Thymus (tissue), 11 donors: ENCODE results near the gene TNFSF10. TPM values are rescaled to one million over a fixed set of nuclear protein-coding genes. Genes with fewer than 3 reads are reported as not detected.

Experiments used
- DNase-seq, 9 donors: peaks; one replicate each; pipeline ENCODE4 v3.0.0-alpha.2; 2013; ENCODE audit warnings: low spot score in 9 of 9, low read depth in 6 of 9, missing footprints in 1 of 9
- H3K27ac ChIP-seq, 2 donors: one replicate each; pipeline ENCODE4 v1.5.1; 2013; ENCODE audit warnings: control low read depth in 1 of 2, low read depth in 1 of 2, low read length in 1 of 2, mild to moderate bottlenecking in 1 of 2, moderate library complexity in 1 of 2
- H3K27me3 ChIP-seq, 2 donors: one replicate each; pipeline ENCODE4 v1.5.1; 2013; ENCODE audit warnings: low read length in 1 of 2; ENCODE audit not compliant: control insufficient read depth in 2 of 2, insufficient read depth in 1 of 2
- H3K36me3 ChIP-seq, 2 donors: one replicate each; pipeline ENCODE4 v1.5.1; 2013; ENCODE audit warnings: low read length in 1 of 2, mild to moderate bottlenecking in 1 of 2, moderate library complexity in 1 of 2; ENCODE audit not compliant: control insufficient read depth in 2 of 2, insufficient read depth in 2 of 2
- H3K4me1 ChIP-seq, 2 donors: one replicate each; pipeline ENCODE4 v1.5.1; 2013; ENCODE audit warnings: low read length in 2 of 2; ENCODE audit not compliant: control insufficient read depth in 2 of 2, insufficient read depth in 2 of 2
- H3K4me3 ChIP-seq, 2 donors: one replicate each; pipeline ENCODE4 v1.5.1; 2013; ENCODE audit warnings: low read length in 2 of 2, control low read depth in 1 of 2, mild to moderate bottlenecking in 1 of 2
- H3K9me3 ChIP-seq, 2 donors: one replicate each; pipeline ENCODE4 v1.5.1; 2013; ENCODE audit warnings: low read length in 1 of 2, mild to moderate bottlenecking in 1 of 2; ENCODE audit not compliant: control insufficient read depth in 2 of 2, insufficient read depth in 1 of 2
- WGBS: extraction: QIAGEN DNeasy Blood & Tissue Kit; methylation state at CpG from one replicate; pipeline ENCODE4 v1.1.7; 2013; 5-methylcytosine and 5-hydroxymethylcytosine counted together
- polyA plus RNA-seq: library from polyadenylated mRNA; stranded (reverse); fragments of 200-250 nt; gene quantifications from one replicate; pipeline ENCODE4 v1.2.3, GENCODE V29; 2013
- total RNA-seq: library from RNA; stranded (reverse); fragments of 120-200 nt; gene quantifications from one replicate; pipeline ENCODE4 v1.2.4, GENCODE V29; 2013
- donor health status: healthy.

The TNFSF10 gene
- total and polyA plus RNA-seq, 2 donors: 36.9 to 38.4 TPM

- no peak for DNase-seq
- Histone ChIP-seq H3K4me3 (no peak overlapping the region), H3K36me3 (no peaks in the 10 kb centered on the region), H3K27ac (peak overlapping the region; percentile 0 to 20), H3K9me3 (no peaks in the 10 kb centered on the region), H3K27me3 (no peaks in the 10 kb centered on the region), H3K4me1 (peaks cover 0 to 9% of the 10 kb centered on the region in 2 donors)
Observed at GRCh38 chr3:172546628-172547214, 23.5 kb upstream of the TNFSF10 start.

- peak overlapping the region; percentile 0 to 20 for H3K27ac ChIP-seq
- DNase-seq: no peak
- whole genome bisulfite sequencing: 91% methylated on average over 3 of the region's 3 CpGs
Observed at GRCh38 chr3:172546105-172546504, 22.9 kb upstream of the TNFSF10 start.

GRCh38 chr3:172544404-172544803 is 21.2 kb upstream of the TNFSF10 start:
- Histone ChIP-seq H3K36me3 (no peaks in the 10 kb centered on the region), H3K27ac (no peak overlapping the region), H3K4me1 (peaks cover 0 to 4% of the 10 kb centered on the region in 2 donors), H3K9me3 (no peaks in the 10 kb centered on the region), H3K4me3 (no peak overlapping the region), H3K27me3 (no peaks in the 10 kb centered on the region)
- DNase-seq: no peak
- 98% methylated on average over 2 of the region's 2 CpGs for WGBS

More at GRCh38 chr3:172546105-172546504, 22.9 kb upstream of the TNFSF10 start:
- H3K36me3 ChIP-seq: no peaks in the 10 kb centered on the region
- no peaks in the 10 kb centered on the region for H3K9me3 ChIP-seq
- H3K4me3 ChIP-seq: no peak overlapping the region
- no peaks in the 10 kb centered on the region for H3K27me3 ChIP-seq
- H3K4me1 ChIP-seq: peaks cover 0 to 9% of the 10 kb centered on the region in 2 donors

- Histone ChIP-seq H3K4me1 (peaks cover 0 to 4% of the 10 kb centered on the region in 2 donors), H3K36me3 (no peaks in the 10 kb centered on the region), H3K9me3 (no peaks in the 10 kb centered on the region), H3K27ac (no peak overlapping the region), H3K4me3 (no peak overlapping the region), H3K27me3 (no peaks in the 10 kb centered on the region)
- DNase-seq: no peak
- 96% methylated on average over 2 of the region's 2 CpGs for WGBS
Observed at GRCh38 chr3:172543884-172544283, 20.7 kb upstream of the TNFSF10 start.

- Histone ChIP-seq H3K4me3 (no peak overlapping the region), H3K36me3 (no peaks in the 10 kb centered on the region), H3K27ac (no peak overlapping the region), H3K27me3 (no peaks in the 10 kb centered on the region), H3K9me3 (no peaks in the 10 kb centered on the region), H3K4me1 (peaks cover 0 to 4% of the 10 kb centered on the region in 2 donors)
- no peak for DNase-seq
- 86% methylated on average over 1 of the region's 1 CpG for WGBS
Observed at GRCh38 chr3:172543419-172543818, 20.2 kb upstream of the TNFSF10 start.

- no peak overlapping the region for H3K27ac ChIP-seq
- no peak overlapping the region for H3K4me3 ChIP-seq
- no peak for DNase-seq
- H3K36me3 ChIP-seq: no peaks in the 10 kb centered on the region
- 88% methylated on average over 3 of the region's 3 CpGs for WGBS
- peaks cover 0 to 8% of the 10 kb centered on the region in 2 donors for H3K4me1 ChIP-seq
- H3K27me3 ChIP-seq: no peaks in the 10 kb centered on the region
- H3K9me3 ChIP-seq: no peaks in the 10 kb centered on the region
Observed at GRCh38 chr3:172542999-172543398, 19.8 kb upstream of the TNFSF10 start.

- no peak for DNase-seq
- Histone ChIP-seq H3K36me3 (no peaks in the 10 kb centered on the region), H3K27me3 (no peaks in the 10 kb centered on the region), H3K9me3 (no peaks in the 10 kb centered on the region), H3K27ac (no peak overlapping the region), H3K4me1 (peaks cover 0 to 15% of the 10 kb centered on the region in 2 donors), H3K4me3 (no peak overlapping the region)
Observed at GRCh38 chr3:172541945-172542488, 18.8 kb upstream of the TNFSF10 start.

GRCh38 chr3:172540049-172540448 is 16.8 kb upstream of the TNFSF10 start:
- H3K9me3 ChIP-seq: no peaks in the 10 kb centered on the region
- DNase-seq: no peak
- H3K27me3 ChIP-seq: no peaks in the 10 kb centered on the region
- no peaks in the 10 kb centered on the region for H3K36me3 ChIP-seq
- H3K27ac ChIP-seq: no peak overlapping the region
- WGBS: 98% methylated on average over 1 of the region's 1 CpG
- H3K4me3 ChIP-seq: no peak overlapping the region
- peaks cover 0 to 17% of the 10 kb centered on the region in 2 donors for H3K4me1 ChIP-seq

GRCh38 chr3:172539273-172539672 is 16.0 kb upstream of the TNFSF10 start:
- H3K27ac ChIP-seq: no peak overlapping the region
- peaks cover 0 to 17% of the 10 kb centered on the region in 2 donors for H3K4me1 ChIP-seq
- 98% methylated on average over 4 of the region's 4 CpGs for WGBS
- H3K27me3 ChIP-seq: no peaks in the 10 kb centered on the region
- H3K4me3 ChIP-seq: no peak overlapping the region
- H3K36me3 ChIP-seq: no peaks in the 10 kb centered on the region
- H3K9me3 ChIP-seq: no peaks in the 10 kb centered on the region
- no peak for DNase-seq
